Activated naive CD4-positive, alpha-beta T cell treated with anti-CD3 and anti-CD28 coated beads, Interleukin-2, amount 50 U/mL, for 16 hours (primary cell): ENCODE data around the gene CCL16.
"Not testable (repeated sequence)": the region's sequence is repeated elsewhere in the genome, so short reads cannot be mapped to it uniquely, and the experiment has no call there.

Experiments used
- DNase-seq: peaks from one replicate; pipeline ENCODE4 v3.0.0-alpha.2; 2020

Gene CCL16

DNA sequence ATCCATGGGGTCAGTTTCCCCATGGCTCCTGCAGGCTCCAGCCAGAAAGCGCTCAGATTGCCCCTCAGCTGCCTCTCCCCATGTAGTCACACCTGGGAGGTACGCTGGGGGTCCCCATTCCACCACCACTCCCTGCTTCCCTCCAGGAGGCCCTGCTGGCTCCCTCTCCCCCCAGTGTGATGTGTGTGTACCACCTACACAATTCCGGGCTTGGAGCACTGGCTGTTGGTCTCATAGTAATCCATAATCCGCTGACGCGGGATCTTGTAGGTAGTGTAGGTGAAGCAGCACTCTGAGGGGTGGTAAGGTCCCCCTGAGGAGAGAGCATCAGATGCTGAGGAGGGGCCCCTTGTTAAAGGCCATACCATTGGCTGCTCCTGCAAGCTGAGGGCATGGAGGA is 2.8 kb upstream of the CCL16 start:
- no peak for DNase-seq

GRCh38 chr17:35982409-35983191 is 1.3 kb upstream of the CCL16 start:
- DNase-seq: no peak

GRCh38 chr17:35981908-35982330 is 622 bp upstream of the CCL16 start:
- DNase-seq: no peak

DNA sequence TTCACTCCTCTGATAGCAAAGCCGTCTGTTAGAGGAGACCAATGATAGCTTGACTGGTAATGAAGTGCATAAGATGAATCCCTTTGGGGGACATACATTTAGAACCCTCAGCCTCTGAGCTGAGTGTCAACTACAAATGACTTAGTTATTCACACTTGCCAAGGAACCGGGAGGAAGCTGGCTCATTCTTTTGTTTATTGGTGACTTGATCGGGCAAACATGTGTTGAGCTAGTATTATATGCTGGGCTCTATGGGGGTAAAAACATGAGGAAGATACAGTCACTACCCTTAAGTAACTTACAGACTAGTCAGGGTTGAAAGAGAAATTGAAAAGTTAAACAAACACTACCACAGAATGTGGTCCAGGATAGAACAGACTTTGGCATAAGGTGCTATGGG is 3.0 kb downstream of the CCL16 start:
- DNase-seq: no peak

DNA sequence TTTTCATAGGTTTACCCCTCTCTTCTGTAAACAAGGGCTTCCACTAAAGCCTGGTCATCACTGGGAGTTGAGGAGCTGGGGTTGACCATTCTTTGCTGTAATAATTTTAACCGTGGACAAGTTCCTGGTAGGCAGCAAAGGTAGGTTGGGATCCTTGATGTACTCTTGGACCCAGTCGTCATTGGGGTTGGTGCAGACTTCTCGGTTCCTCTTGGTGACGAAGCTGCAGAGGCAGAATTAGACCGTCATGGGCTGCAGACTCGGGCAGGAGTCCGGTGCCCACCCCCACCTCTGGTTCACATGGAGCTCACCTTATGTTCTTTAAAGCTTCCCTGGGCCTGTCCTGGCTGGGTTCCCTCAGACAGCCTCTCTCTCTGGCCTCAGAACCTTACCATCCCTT is 3.8 kb downstream of the CCL16 start:
- no peak for DNase-seq

DNA sequence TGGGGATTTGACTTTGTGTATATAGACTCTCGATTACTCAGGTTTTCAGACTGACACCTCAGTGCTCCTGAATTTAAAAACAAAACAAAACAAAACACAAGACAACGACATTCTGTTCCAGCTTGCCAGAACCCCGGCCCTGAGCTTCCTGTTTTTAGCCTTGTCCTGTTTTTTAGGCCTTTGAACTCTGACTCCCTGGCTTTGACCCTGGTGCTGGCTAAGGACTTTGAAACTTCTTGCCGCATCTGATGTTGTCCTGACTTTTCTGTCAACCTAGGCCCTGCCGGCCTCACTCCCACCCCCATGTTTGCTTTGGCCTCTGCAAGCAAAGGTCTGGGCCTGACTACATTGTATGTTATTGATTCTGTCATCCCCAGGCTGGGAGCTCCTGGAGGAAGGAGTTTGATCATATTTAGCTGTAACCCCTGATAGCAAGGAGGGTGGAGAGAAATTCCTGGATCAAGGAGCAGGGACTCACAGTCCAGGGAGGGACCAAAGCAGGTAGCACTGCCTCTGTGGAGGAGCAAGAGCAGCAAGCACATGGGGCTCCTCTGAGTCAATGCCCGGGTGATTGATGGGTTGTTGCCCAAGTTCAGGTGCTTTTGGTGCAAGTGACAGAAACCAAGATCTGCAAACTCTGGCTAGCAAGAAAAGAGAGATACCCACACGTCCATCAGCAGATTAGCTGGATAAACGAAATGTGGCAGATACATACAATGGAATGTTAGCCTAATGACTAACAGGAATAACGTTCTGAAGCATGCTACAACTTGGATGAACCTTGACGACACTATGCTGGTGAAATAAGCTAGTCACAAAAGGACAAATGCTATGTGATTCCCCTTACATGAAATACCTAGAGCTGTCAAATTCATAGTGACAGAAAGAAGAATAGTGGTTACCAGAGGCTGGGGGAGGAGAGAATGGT is 7.7 kb downstream of the CCL16 start:
- DNase-seq: no peak

DNA sequence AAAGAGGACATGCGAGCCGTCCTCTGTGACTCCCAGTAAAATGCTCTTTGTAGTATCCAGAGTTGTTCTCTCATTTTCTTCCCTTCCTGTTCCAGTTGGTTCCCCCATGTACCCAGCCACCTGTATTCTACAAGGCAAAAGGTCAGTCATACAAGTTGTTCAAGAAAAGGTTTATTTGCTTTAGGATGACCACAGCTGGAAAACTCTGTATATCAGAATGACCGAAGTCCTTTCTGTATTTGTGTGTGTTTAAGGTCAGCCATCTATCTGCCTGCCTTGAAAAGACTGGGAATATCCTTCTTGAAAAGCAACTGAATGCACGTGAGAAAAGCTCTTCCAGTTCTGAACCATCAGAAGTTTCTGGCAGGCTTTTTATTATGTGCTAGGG is 8.4 kb downstream of the CCL16 start:
- DNase-seq: no peak

DNA sequence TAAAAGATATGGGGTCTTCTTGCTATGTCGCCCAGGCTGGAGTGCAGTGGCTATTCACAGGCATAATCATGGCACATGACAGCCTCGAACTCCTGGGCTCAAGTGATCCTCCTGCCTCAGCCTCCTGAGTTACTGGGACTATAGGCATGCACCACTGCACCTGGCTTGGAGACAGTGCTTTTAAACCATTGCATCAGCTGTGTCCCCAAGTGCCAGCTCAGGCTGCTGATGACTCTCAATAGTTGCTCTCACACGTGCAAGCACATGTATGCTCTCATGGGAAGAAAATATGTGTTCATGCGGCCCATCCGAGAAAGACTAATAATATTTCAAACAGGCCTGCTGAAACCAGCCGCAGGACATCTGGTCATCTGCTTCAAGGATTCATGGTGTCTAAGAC is 8.8 kb downstream of the CCL16 start:
- no peak for DNase-seq

GRCh38 chr17:35972066-35972465 is 9.2 kb downstream of the CCL16 start:
- DNase-seq: no peak

DNA sequence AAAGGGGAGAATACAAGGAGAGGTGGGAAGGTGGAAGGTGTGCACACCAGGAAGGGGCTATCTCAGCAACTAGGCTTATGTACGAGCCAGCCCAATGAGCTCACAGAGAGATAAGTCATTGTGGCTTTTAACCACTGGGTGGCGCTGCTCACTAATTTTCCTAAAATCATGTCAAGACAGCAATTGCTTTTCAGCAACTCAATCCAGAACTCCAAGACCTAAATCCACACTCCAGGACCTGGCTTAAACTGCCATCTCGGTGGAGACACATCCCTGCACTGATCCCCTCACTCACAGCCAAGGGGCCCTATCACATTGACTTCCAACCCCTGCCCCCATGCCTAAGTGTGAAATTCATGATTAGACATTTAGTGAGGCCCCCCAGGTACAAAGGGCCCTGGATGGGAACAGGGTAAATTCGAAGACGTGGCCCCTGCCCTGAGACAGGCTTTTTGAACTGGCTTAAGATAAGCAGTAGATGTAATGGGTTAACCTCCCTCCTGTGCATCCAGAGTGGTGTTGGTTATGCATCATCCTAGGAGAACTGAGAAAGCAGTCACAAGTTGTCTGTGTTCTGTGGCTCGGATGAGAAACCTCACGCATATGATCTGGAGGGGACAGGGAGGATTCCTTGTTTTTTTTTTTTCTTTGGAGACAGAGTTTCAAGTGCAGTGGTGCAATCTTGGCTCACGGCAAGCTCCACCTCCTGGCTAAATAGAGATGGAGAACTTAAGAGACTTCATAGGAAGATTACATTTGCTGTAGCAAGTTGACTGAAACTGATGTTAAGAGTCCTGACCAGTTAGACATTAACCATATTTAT is 11.5 kb downstream of the CCL16 start:
- peak; percentile 63 for DNase-seq

DNA sequence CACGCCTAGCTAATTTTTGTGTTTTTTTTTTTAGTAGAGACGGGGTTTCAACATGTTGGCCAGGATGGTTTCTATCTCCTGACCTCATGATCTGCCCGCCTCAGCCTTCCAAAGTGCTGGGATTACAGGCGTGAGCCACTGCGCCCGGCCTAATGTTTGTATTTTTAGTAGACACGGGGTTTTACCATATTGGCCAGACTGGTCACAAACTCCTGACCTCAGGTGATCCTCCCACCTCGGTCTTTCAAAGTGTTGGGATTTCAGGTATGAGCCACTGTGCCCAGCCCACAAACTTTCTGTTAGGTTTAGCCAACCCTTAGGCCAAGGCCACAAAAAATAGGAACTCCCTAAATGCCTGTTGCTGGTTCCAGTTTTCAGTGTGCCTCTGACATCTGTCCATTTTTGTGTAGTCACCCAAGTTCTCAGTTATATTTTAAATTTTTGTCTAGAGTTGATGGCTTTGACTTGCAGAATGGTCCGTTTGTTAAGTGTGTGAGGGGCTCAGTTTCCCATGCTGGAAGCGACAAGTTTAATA is 12.7 kb downstream of the CCL16 start:
- DNase-seq: no peak

- DNase-seq: no peak
Measured at GRCh38 chr17:35965272-35965671, 16.0 kb downstream of the CCL16 start.

DNA sequence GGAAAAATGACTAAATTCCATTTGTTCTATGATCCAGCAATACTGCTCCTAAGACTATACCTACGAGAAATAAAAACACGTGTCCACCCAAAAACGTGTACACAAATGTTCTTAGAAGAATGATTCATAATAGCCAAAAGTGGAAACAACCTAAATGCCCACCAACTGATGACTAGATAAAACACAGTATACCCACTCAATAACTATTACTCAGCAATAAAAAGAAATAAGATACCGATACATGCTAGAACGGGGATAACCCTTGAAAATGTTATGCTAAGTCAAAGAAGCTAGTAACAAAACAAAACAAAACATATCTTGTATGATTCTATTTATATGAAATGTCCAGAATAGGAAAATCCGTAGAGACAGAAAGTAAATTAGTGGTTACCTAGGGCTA is 17.6 kb downstream of the CCL16 start:
- no peak for DNase-seq

- no peak for DNase-seq
Measured at GRCh38 chr17:35953720-35954119, 27.6 kb downstream of the CCL16 start.

- DNase-seq: no peak
Measured at GRCh38 chr17:35949401-35949800, 31.9 kb downstream of the CCL16 start.

DNA sequence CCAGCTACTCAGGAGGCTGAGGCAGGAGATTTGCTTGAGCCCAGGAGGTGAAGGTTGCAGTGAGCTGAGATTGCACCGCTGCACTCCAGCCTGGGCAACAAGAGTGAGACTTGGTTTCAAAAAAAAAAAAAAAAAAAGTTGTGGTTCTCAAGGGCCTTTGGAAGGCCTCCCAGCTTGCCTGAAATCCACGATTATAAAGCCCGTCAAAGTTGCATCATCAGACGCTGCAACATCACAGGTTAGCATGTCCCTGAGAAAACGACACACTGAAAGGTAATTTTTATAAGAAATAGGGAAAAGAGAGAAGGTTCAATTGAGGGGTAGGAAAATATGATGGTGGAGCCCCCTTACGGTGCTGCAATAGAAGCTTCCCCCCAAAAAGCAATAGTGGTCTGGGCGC is 33.2 kb downstream of the CCL16 start:
- no peak for DNase-seq

GRCh38 chr17:35947156-35947585 is 34.1 kb downstream of the CCL16 start:
- DNase-seq: peak; percentile 36

- no peak for DNase-seq
Measured at GRCh38 chr17:35944151-35944550, 37.1 kb downstream of the CCL16 start.

GRCh38 chr17:35943537-35943936 is 37.8 kb downstream of the CCL16 start, which contains the start of gene LYZL6:
Gene LYZL6 (minus strand): TSS chr17:35943713. CDS start chr17:35939356, 4,357 bp downstream.
- DNase-seq: no peak

DNA sequence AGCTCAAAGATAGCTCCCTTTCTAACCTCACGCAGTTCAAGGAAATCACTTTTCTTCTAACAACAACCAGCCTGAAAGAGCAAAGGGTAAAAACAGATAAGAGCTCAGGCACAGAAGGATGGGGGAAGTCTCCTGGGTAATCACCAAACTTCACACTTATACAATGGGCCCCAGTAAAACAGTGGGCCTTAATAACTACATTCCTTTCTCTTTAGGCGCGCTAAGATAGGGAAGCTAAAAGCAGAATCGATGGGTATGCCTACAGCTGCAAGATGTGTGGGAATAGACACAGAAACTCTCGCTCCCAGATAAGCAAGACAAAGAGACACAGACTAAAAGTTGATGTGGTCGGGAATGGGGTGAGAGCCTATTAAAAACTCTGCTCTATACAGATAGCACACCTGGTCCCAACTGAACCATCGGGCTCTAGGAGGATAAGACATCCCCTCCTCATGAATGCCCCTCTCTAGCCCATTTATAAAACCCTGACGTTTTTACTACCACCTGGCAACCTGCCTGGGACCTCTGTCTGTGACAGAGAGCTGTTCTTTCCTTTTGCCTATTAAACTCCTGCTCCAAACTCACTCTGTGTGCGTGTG is 38.6 kb downstream of the CCL16 start:
- no peak for DNase-seq

DNA sequence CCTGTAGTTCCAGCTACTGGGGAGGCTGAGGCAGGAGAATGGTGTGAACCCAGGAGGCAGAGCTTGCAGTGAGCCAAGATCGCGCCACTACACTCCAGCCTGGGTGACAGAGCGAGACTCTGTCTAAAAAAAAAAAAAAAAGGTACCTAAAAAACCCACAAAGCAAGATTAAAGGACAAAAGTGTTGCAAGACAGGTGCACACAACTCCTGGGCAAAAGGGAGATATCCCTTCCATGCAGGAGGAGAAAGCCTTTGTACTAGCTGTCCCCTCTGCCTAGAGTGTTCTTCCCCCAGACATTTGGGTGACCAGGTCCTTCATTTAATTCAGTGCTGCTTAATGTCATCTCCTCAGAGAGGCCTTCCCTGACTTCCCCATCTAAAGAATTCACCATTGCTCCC is 42.8 kb downstream of the CCL16 start:
- DNase-seq: not testable (repeated sequence)

DNA sequence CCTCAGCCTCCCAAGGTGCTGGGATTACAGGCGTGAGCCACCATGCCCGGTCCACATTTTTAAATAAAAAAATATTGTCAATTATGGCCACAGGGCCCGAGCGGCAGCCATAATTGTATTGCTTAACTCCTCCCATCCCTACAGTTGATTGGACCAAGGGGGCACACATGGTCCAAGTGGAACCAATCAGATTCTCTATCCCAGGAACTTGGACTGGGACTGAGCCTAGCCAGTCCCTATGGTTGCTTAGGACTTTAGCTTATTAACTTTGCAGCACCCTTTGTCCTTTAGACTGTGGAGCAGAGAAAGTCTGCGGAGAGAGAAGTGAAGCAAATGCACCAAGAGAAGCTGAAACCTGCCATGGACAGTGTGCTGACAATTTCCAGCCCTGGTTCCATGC is 45.2 kb downstream of the CCL16 start:
- no peak for DNase-seq
